Hepatocyte (in vitro differentiated cells): ENCODE data around the gene STAP2. TPM values are rescaled to one million over a fixed set of nuclear protein-coding genes. Genes with fewer than 3 reads are reported as not detected.

Experiments used
- DNase-seq: peaks from one replicate; pipeline ENCODE4 v3.0.0-alpha.2; 2016; ENCODE audit warnings: low spot score
- H2AFZ ChIP-seq: fragments of 200-600 bp; sonication (generic); 2 replicates; pipeline ENCODE4 v1.6.0; 2016; ENCODE audit warnings: antibody characterized with exemption, mild to moderate bottlenecking
- H3K27ac ChIP-seq: fragments of 200-600 bp; sonication (generic); 2 replicates; pipeline ENCODE4 v1.5.1; 2016; ENCODE audit warnings: mild to moderate bottlenecking
- H3K27me3 ChIP-seq: fragments of 200-600 bp; sonication (generic); 2 replicates; pipeline ENCODE4 v1.6.1; 2016
- H3K36me3 ChIP-seq: fragments of 200-600 bp; sonication (generic); replicated peaks from 2 replicates; pipeline ENCODE4 v1.5.1; 2016; ENCODE audit warnings: low read depth; ENCODE audit not compliant: insufficient read depth
- H3K4me1 ChIP-seq: fragments of 200-600 bp; sonication (generic); 2 replicates; pipeline ENCODE4 v1.5.1; 2016; ENCODE audit warnings: mild to moderate bottlenecking, moderate library complexity; ENCODE audit not compliant: insufficient read depth
- H3K4me2 ChIP-seq: fragments of 200-600 bp; sonication (generic); 2 replicates; pipeline ENCODE4 v1.6.0; 2016
- H3K4me3 ChIP-seq: fragments of 200-600 bp; sonication (generic); 2 replicates; pipeline ENCODE4 v1.5.1; 2016; ENCODE audit warnings: mild to moderate bottlenecking
- H3K79me2 ChIP-seq: fragments of 200-600 bp; sonication (generic); 2 replicates; pipeline ENCODE4 v1.6.0; 2017; ENCODE audit warnings: mild to moderate bottlenecking
- H3K9me2 ChIP-seq: fragments of 200-600 bp; sonication (generic); replicated peaks from 2 replicates; pipeline ENCODE4 v1.6.0; 2017; ENCODE audit warnings: mild to moderate bottlenecking; ENCODE audit not compliant: insufficient read depth
- H3K9me3 ChIP-seq: fragments of 200-600 bp; sonication (generic); 2 replicates; pipeline ENCODE4 v1.5.1; 2016; ENCODE audit warnings: low read depth, mild to moderate bottlenecking
- H4K20me1 ChIP-seq: fragments of 200-600 bp; sonication (generic); 2 replicates; pipeline ENCODE4 v1.6.0; 2016; ENCODE audit warnings: mild to moderate bottlenecking; ENCODE audit not compliant: insufficient read depth, poor library complexity, severe bottlenecking
- EZH2 ChIP-seq: fragments of 200-600 bp; sonication (generic); IDR thresholded peaks from 2 replicates; pipeline ENCODE4 v1.6.1; 2016; ENCODE audit warnings: antibody characterized with exemption, mild to moderate bottlenecking, borderline replicate concordance
- EZH2phosphoT487 ChIP-seq: fragments of 200-600 bp; sonication (generic); IDR thresholded peaks from one replicate; pipeline ENCODE4 v1.6.1; 2018; ENCODE audit warnings: antibody characterized with exemption, mild to moderate bottlenecking, low read depth, moderate library complexity; ENCODE audit not compliant: unreplicated experiment, severe bottlenecking
- WGBS: methylation state at CpG from one replicate; pipeline ENCODE4 v1.1.6; 2016; ENCODE audit warnings: low lambda C conversion rate; ENCODE audit errors: missing lambda C conversion rate; 5-methylcytosine and 5-hydroxymethylcytosine counted together
- polyA plus RNA-seq: library from polyadenylated mRNA; unstranded; fragments of >200 nt; fragmentation: Nextera tagmentation; extraction: Ambion mirVana; gene quantifications from 2 replicates; pipeline ENCODE4 v1.2.1, GENCODE V29; 2016
- total RNA-seq: library from RNA; depleted of rRNA; stranded (reverse); fragments of >200 nt; gene quantifications from 2 replicates; pipeline ENCODE4 v1.2.3, GENCODE V29; 2014
- TF ChIP-seq, protein P1 (sequence below): fragments of 200-600 bp; sonication (generic); IDR thresholded peaks from 2 replicates; pipeline ENCODE4 v1.5.1; 2016; ENCODE audit warnings: antibody characterized with exemption, mild to moderate bottlenecking; ENCODE audit not compliant: poor library complexity

STAP2 gene
- total and polyA plus RNA-seq, 2 experiments from 2014 or later: 28.1 to 34.4 TPM

DNA sequence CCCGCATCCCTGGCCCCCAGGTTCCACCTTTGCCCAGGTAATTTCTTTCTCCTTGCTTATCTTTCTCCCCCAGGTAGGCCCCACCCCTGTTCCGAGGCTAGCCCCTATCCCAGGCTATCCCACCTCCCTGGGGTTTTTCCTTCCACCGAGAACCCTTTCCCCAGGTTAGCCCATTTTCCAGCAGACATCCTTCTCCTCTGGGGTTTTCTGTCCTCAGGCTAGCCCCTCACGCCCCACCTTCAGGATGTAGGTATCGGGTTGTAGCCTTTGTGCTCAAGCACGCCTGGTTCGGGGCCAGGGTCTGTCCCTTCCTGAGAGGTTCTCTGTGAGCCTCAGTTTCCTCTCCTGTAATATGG, 33.4 kb downstream of the STAP2 start:
- H4K20me1 ChIP-seq: no peaks in the 10 kb centered on the region
- no peaks in the 10 kb centered on the region for H3K9me2 ChIP-seq
- H3K4me2 ChIP-seq: no peak overlapping the region
- no peak for DNase-seq
- WGBS: 79% methylated on average over 7 of the region's 7 CpGs
- H3K36me3 ChIP-seq: no peaks in the 10 kb centered on the region
- no peak overlapping the region for H3K27ac ChIP-seq
- H3K4me3 ChIP-seq: no peak overlapping the region
- no peaks in the 10 kb centered on the region for H3K27me3 ChIP-seq
- no peak overlapping the region for H2AFZ ChIP-seq
- H3K79me2 ChIP-seq: no peaks in the 10 kb centered on the region
- H3K4me1 ChIP-seq: no peaks in the 10 kb centered on the region
- no peaks in the 10 kb centered on the region for H3K9me3 ChIP-seq
- TF ChIP-seq EZH2phosphoT487 (no peak), EZH2 (no peak)
- TF ChIP-seq, protein P1, sequence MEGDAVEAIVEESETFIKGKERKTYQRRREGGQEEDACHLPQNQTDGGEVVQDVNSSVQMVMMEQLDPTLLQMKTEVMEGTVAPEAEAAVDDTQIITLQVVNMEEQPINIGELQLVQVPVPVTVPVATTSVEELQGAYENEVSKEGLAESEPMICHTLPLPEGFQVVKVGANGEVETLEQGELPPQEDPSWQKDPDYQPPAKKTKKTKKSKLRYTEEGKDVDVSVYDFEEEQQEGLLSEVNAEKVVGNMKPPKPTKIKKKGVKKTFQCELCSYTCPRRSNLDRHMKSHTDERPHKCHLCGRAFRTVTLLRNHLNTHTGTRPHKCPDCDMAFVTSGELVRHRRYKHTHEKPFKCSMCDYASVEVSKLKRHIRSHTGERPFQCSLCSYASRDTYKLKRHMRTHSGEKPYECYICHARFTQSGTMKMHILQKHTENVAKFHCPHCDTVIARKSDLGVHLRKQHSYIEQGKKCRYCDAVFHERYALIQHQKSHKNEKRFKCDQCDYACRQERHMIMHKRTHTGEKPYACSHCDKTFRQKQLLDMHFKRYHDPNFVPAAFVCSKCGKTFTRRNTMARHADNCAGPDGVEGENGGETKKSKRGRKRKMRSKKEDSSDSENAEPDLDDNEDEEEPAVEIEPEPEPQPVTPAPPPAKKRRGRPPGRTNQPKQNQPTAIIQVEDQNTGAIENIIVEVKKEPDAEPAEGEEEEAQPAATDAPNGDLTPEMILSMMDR: no peak

DNA sequence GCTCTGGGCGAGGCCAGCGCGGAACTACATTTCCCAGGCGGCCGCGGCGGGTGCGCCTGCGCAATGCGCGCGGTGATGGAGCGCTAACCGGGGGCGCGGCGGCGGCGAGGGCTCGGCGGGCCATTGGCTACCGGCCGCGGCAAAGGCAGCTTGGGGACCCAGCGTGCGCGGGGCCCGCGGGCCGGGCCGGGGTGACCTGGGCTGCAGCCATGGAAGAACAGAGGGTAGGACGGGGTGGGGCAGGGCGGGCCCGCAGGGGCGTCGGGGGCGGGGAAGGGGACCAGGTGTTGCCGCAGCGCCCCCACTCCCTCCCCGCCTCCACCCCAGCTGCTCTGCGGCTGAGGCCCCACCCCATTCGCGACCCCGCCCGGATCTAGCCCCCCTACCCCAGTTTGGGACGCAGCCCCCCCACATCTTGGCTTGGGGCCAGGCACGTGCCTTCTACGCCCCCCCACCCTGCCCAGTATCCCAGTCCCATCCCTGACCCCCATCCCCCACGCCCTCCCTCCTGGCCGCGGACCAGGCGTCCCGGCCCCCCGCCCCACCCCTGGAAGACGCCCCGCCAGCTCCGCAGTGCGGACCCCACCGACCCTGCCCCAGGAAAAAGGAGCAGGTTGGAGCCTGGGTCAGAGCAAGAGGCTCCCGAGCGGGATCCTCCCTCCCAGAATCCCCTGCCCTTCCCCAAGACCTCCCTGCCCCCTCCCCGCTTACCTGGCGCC, 33.9 kb downstream of the STAP2 start, which contains the start of gene FSD1:
FSD1 (plus strand) TSS at position 61 of the 719 bp plus-strand sequence; CDS start at position 210, 149 bp downstream.
- no peak within 1 kb of the TSS for H3K27ac ChIP-seq
- H3K4me3 ChIP-seq: no peak within 1 kb of the TSS
- H3K4me2 ChIP-seq: peak within 1 kb of the TSS; percentile 79
- no peaks in the 10 kb centered on the region for H3K79me2 ChIP-seq
- no peaks in the 10 kb centered on the region for H3K9me3 ChIP-seq
- no peaks in the 10 kb centered on the region for H4K20me1 ChIP-seq
- no peak for TF ChIP-seq EZH2
- TF ChIP-seq, protein P1: no peak
- no peak for TF ChIP-seq EZH2phosphoT487
- H3K4me1 ChIP-seq: no peaks in the 10 kb centered on the region
- H2AFZ ChIP-seq: peak within 1 kb of the TSS; percentile 63
- no peaks in the 10 kb centered on the region for H3K27me3 ChIP-seq
- H3K9me2 ChIP-seq: no peaks in the 10 kb centered on the region
- peak; percentile 71 for DNase-seq
- 9% methylated on average over 20 of the region's 63 CpGs for WGBS
- H3K36me3 ChIP-seq: no peaks in the 10 kb centered on the region

DNA sequence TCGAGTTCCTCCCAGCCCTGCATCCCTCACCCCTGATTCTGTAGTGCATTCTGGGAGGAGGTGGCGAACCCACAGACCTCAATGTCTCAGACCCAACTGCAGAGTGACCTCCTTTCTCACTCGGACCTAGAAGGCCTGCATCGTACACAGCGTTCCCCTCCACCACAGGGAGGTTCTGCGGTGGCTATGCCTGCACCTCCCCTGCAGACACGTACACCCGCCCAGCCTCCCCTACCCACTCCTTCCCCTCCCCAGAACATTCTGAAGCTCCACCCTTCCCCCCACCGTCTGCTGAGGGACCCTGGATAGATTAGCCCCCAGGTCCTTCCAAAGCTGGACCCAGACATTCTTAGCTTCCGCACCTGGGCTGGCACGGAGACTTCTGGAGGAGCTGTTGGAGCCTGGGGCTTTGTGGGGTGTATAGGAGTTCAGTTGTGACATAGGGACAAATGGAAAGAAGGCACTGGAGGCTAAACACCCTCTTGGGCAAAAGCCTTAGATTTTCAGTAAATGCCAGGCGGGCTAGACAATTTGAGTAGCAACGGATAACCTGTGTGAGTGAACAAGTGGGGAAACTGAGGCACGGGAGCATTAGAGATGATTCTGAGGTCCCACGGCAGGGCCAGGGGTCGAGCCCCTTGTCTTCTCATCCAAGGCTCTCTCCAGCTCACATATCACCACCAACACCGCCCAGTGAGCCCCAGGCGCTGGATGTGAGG, 34.6 kb downstream of the STAP2 start:
- Histone ChIP-seq H3K4me3 (no peak overlapping the region), H3K4me2 (peak overlapping the region; percentile 79), H3K9me3 (no peaks in the 10 kb centered on the region), H3K9me2 (no peaks in the 10 kb centered on the region), H3K27ac (no peak overlapping the region), H4K20me1 (no peaks in the 10 kb centered on the region), H2AFZ (peak overlapping the region; percentile 63), H3K27me3 (no peaks in the 10 kb centered on the region), H3K36me3 (no peaks in the 10 kb centered on the region), H3K79me2 (no peaks in the 10 kb centered on the region), H3K4me1 (no peaks in the 10 kb centered on the region)
- WGBS: 64% methylated on average over 17 of the region's 18 CpGs
- no peak for DNase-seq
- no peak for TF ChIP-seq EZH2phosphoT487
- no peak for TF ChIP-seq EZH2
- TF ChIP-seq, protein P1: no peak
